H1 (cell line): Measurements from ENCODE around the gene PPP1R7. TPM values are rescaled to one million over a fixed set of nuclear protein-coding genes. Genes with fewer than 3 reads are reported as not detected.

Experiments
- GABPA ChIP-seq: IDR thresholded peaks from 2 replicates; pipeline ENCODE4 v1.6.1; 2011; ENCODE audit warnings: mild to moderate bottlenecking, low read length, moderate library complexity, borderline replicate concordance; ENCODE audit not compliant: insufficient read depth
- KDM4A ChIP-seq: IDR thresholded peaks from one replicate; pipeline ENCODE4 v1.7.1; 2012; ENCODE audit warnings: low read depth, mild to moderate bottlenecking, moderate library complexity, low read length, inconsistent platforms; ENCODE audit not compliant: severe bottlenecking
- MAX ChIP-seq: IDR thresholded peaks from 2 replicates; pipeline ENCODE4 v1.6.1; 2012; ENCODE audit warnings: inconsistent platforms
- POLR2AphosphoS5 ChIP-seq: IDR thresholded peaks from 2 replicates; pipeline ENCODE4 v1.6.1; 2011; ENCODE audit warnings: low read depth, low read length
- SAP30 ChIP-seq: fragments of 300-600 bp; sonication (generic); IDR thresholded peaks from 2 replicates; pipeline ENCODE4 v1.7.1; 2012; ENCODE audit warnings: low read length, moderate library complexity, mild to moderate bottlenecking, inconsistent platforms; ENCODE audit not compliant: insufficient read depth, insufficient replicate concordance
- polyA plus RNA-seq, 7 experiments: library from polyadenylated mRNA; depleted of rRNA in 3 of 7; stranded (reverse) in 5 of 7; unstranded in 2 of 7; fragments of >200 nt in 5 of 7; fragments of 200-250 nt in 2 of 7; gene quantifications; 1 replicate in 5 of 7; 2 replicates in 1 of 7; 4 replicates in 1 of 7; pipeline versions ENCODE4 v1.2.1 to v1.2.3, GENCODE V29; 2011 to 2013; ENCODE audit warnings: missing spikeins in 2 of 7, mixed read lengths in 2 of 7
- total RNA-seq: library from RNA; stranded (reverse); fragmentation: NEBNext Ultra II Directional; extraction: Animal tissue kit (Norgen Biotek cat#: 25700); gene quantifications from 2 replicates; pipeline ENCODE4 v1.2.1, GENCODE V29; 2021

PPP1R7 gene
- total and polyA plus RNA-seq, 2 of the 8 experiments (the other 6 are each of a cell fraction or from before 2014, with no cell fraction given): 22.2 to 64.0 TPM

GRCh38 chr2:241187918-241188234, 37.6 kb downstream of the PPP1R7 start (continued):
- no peak for TF ChIP-seq POLR2AphosphoS5
- TF ChIP-seq GABPA: no peak
- TF ChIP-seq SAP30: no peak
- no peak for TF ChIP-seq MAX
- TF ChIP-seq KDM4A: no peak
